NB4 (cell line): Measurements from ENCODE around the gene SNTG2.
"Not testable (repeated sequence)": the region's sequence is repeated elsewhere in the genome, so short reads cannot be mapped to it uniquely, and the experiment has no call there.

Experiments used
- DNase-seq: peaks from one replicate; pipeline ENCODE4 v3.0.0; 2010; ENCODE audit warnings: low read depth
- H3K4me3 ChIP-seq: one replicate; pipeline ENCODE4 v1.5.1; 2011; ENCODE audit warnings: mild to moderate bottlenecking, low read depth, low read length, moderate library complexity
- CTCF ChIP-seq: IDR thresholded peaks from one replicate; pipeline ENCODE4 v1.5.1; 2012; ENCODE audit warnings: low read depth, low read length
- MAX ChIP-seq: IDR thresholded peaks from 2 replicates; pipeline ENCODE4 v1.6.1; 2011; ENCODE audit warnings: low read depth, low read length
- MYC ChIP-seq: IDR thresholded peaks from 2 replicates; pipeline ENCODE4 v1.6.1; 2011; ENCODE audit warnings: low read depth, low read length
- POLR2A ChIP-seq: IDR thresholded peaks from 2 replicates; pipeline ENCODE4 v1.6.1; 2011; ENCODE audit warnings: mild to moderate bottlenecking; ENCODE audit not compliant: insufficient read length; ENCODE audit errors: extremely low read depth

Gene SNTG2

GRCh38 chr2:1097101-1097500 is 146.5 kb downstream of the SNTG2 start:
- TF ChIP-seq MYC (no peak), POLR2A (no peak), MAX (no peak), CTCF (no peak)
- no peak overlapping the region for H3K4me3 ChIP-seq
- no peak for DNase-seq

GRCh38 chr2:1099418-1099817 is 148.8 kb downstream of the SNTG2 start:
- TF ChIP-seq MYC (no peak), MAX (no peak), CTCF (no peak), POLR2A (no peak)
- DNase-seq: no peak
- no peak overlapping the region for H3K4me3 ChIP-seq

GRCh38 chr2:1101011-1101782 is 150.5 kb downstream of the SNTG2 start:
- DNase-seq: no peak
- TF ChIP-seq CTCF (no peak), POLR2A (no peak), MYC (no peak), MAX (no peak)
- no peak overlapping the region for H3K4me3 ChIP-seq

GRCh38 chr2:1101982-1102590 is 151.4 kb downstream of the SNTG2 start:
- no peak overlapping the region for H3K4me3 ChIP-seq
- DNase-seq: no peak
- no peak for TF ChIP-seq POLR2A

- no peak for DNase-seq
- no peak overlapping the region for H3K4me3 ChIP-seq
- no peak for TF ChIP-seq MAX
- no peak for TF ChIP-seq POLR2A
- no peak for TF ChIP-seq CTCF
- TF ChIP-seq MYC: no peak
Measured at GRCh38 chr2:1104364-1104763, 153.7 kb downstream of the SNTG2 start.

- not testable (repeated sequence) for DNase-seq, H3K4me3 ChIP-seq
Measured at GRCh38 chr2:1106344-1106743, 155.7 kb downstream of the SNTG2 start.
